HCT116 (cell line): ENCODE measurements around the gene FGD5.

Experiments used
- CTCF ChIP-seq, 3 experiments: fragments of 200-600 bp in 1 of 3; sonication (generic) in 1 of 3; IDR thresholded peaks in 2 of 3; conservative IDR thresholded peaks in 1 of 3; 2 replicates each; pipeline ENCODE4 v1.5.1; 2012 to 2017; ENCODE audit warnings: low read depth in 2 of 3, low read length in 2 of 3, antibody characterized with exemption in 1 of 3, borderline replicate concordance in 1 of 3, control low read depth in 1 of 3, mild to moderate bottlenecking in 1 of 3, mixed read lengths in 1 of 3, mixed run types in 1 of 3, moderate library complexity in 1 of 3; ENCODE audit not compliant: insufficient read depth in 1 of 3
- ELF1 ChIP-seq: IDR thresholded peaks from 2 replicates; pipeline ENCODE4 v1.6.1; 2012; ENCODE audit warnings: low read depth, borderline replicate concordance
- EZH2 ChIP-seq: fragments of 200-600 bp; sonication (generic); IDR thresholded peaks from 2 replicates; pipeline ENCODE4 v1.6.1; 2017; ENCODE audit warnings: antibody characterized with exemption, mixed run types
- EZH2phosphoT487 ChIP-seq: fragments of 200-600 bp; IDR thresholded peaks from 2 replicates; pipeline ENCODE4 v1.6.1; 2018; ENCODE audit warnings: antibody characterized with exemption, borderline replicate concordance
- MAX ChIP-seq: IDR thresholded peaks from 2 replicates; pipeline ENCODE4 v1.6.1; 2012
- POLR2A ChIP-seq: IDR thresholded peaks from 2 replicates; pipeline ENCODE4 v1.7.0; 2011; ENCODE audit warnings: borderline replicate concordance; ENCODE audit not compliant: insufficient read depth, insufficient read length; ENCODE audit errors: extremely low read depth
- RAD21 ChIP-seq: IDR thresholded peaks from 2 replicates; pipeline ENCODE4 v1.6.1; 2012; ENCODE audit warnings: low read depth, mild to moderate bottlenecking
- YY1 ChIP-seq: IDR thresholded peaks from 2 replicates; pipeline ENCODE4 v1.6.1; 2011; ENCODE audit warnings: low read length, low read depth, moderate library complexity, mild to moderate bottlenecking; ENCODE audit not compliant: insufficient replicate concordance; ENCODE audit errors: extremely low read depth
- ZBTB33 ChIP-seq: IDR thresholded peaks from 2 replicates; pipeline ENCODE4 v1.6.1; 2011; ENCODE audit warnings: mild to moderate bottlenecking, low read length, moderate library complexity; ENCODE audit not compliant: insufficient replicate concordance; ENCODE audit errors: extremely low read depth

- no peak for TF ChIP-seq CTCF (IDR thresholded peaks at IDR 0.05 in 2 of 3, conservative IDR thresholded peaks at IDR 0.05 in 1 of 3; ENCODE audit: borderline replicate concordance in 1 of 3, insufficient read depth in 1 of 3, low read depth in 2 of 3, low read length in 2 of 3)
- TF ChIP-seq ELF1, result no peak
- no peak for TF ChIP-seq RAD21
- no peak for TF ChIP-seq MAX
- no peak for TF ChIP-seq YY1
- TF ChIP-seq POLR2A, result no peak
- TF ChIP-seq ZBTB33, result no peak
- no peak for TF ChIP-seq EZH2
- TF ChIP-seq EZH2phosphoT487, result no peak
Measured at GRCh38 chr3:14867936-14868570, 49.3 kb downstream of the FGD5 start.
